ENCODE results near the gene TAF11L13. TPM values are rescaled to one million over a fixed set of nuclear protein-coding genes. Genes with fewer than 3 reads are reported as not detected.
"Not testable (repeated sequence)": the region's sequence is repeated elsewhere in the genome, so short reads cannot be mapped to it uniquely, and the experiment has no call there.

The TAF11L13 gene
- polyA plus RNA-seq, 3 donors from 2014 or later: not detected

DNA sequence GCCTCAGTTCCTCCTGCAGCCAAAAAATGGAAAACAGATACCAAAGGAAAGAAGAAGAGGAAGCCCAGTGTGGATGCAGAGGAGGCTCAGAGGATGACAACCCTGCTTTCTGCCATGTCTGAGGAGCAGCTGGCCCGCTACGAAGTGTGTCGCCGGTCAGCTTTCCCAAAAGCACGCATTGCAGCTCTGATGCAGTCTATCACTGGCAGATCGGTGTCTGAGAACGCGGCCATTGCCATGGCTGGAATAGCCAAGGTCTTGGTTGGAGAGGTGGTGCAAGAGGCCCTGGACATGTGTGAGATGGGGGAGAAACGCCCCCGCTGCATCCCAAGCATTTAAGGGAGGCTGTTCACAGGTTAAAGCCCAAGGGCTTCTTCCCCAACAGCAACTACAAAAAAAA, 17.3 kb downstream of the TAF11L13 start:
- DNase-seq; H3K4me3 Mint-ChIP-seq; H3K4me1 Mint-ChIP-seq; H3K27ac Mint-ChIP-seq; H3K36me3 Mint-ChIP-seq; H3K27me3 Mint-ChIP-seq (ENCODE audit: low read depth in 3 of 3): not testable (repeated sequence)
- peaks cover 15 to 53% (median 32%) of the 10 kb centered on the region in 6 donors for H3K9me3 Mint-ChIP-seq

DNA sequence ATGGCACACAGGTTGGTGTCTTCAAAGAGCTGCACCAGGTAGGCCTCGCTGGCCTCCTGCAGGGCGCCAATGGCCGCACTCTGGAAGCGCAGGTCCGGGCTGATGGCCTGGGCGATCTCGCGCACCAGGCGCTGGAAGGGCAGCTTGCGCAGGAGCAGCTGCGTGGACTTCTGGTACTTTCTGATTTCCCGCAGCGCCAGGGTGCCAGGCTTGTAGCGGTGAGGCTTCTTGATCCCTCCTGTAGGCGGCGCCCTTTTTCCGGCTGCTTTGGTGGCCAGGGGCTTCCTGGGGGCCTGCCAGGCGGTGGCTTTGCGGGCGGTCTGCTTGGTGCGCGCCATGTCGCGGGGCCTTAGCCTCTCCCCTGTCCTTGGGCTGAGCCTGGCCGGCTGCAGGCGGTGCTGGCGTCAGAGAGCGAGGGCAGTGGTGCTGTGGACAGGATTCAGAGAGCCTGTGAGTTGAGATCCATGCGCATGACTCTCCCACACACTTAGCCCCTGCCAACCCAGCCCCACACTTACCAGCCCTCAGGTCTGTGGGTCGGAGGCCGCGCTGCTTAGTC, 23.4 kb downstream of the TAF11L13 start:
- not testable (repeated sequence) for H3K4me1 Mint-ChIP-seq; H3K4me3 Mint-ChIP-seq; H3K36me3 Mint-ChIP-seq; H3K27me3 Mint-ChIP-seq (ENCODE audit: low read depth in 3 of 3); H3K27ac Mint-ChIP-seq; DNase-seq
- H3K9me3 Mint-ChIP-seq: peaks cover 13 to 47% (median 32%) of the 10 kb centered on the region in 6 donors

DNA sequence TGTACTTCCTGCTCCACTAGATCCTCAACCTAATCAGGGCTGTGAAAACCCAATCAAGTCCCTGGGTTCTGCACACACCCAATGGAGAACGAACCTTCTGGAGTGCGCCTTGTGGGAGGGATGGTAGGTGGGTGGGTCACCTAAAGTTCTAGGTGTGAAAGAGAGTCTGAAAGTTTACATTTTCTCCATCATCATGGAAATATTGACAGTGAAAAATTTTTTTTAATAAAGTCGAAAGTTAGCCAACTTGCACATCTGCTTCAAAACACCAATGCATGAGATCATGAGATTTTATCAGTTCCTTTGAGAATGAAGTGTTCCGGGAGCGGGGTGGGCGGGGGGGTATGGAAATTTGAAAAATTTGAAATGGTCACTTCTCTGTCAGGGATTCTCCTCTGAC, 24.0 kb downstream of the TAF11L13 start:
- H3K9me3 Mint-ChIP-seq: peaks cover 15 to 50% (median 31%) of the 10 kb centered on the region in 6 donors
- peaks cover 2 to 9% (median 3%) of the 10 kb centered on the region in 3 donors for H3K36me3 Mint-ChIP-seq
- no peak for DNase-seq
- H3K27me3 Mint-ChIP-seq (ENCODE audit: low read depth in 3 of 3): peaks cover 0 to 1% (median 0%) of the 10 kb centered on the region in 3 donors
- no peak overlapping the region for H3K4me3 Mint-ChIP-seq
- no peaks in the 10 kb centered on the region for H3K4me1 Mint-ChIP-seq
- no peak overlapping the region for H3K27ac Mint-ChIP-seq

DNA sequence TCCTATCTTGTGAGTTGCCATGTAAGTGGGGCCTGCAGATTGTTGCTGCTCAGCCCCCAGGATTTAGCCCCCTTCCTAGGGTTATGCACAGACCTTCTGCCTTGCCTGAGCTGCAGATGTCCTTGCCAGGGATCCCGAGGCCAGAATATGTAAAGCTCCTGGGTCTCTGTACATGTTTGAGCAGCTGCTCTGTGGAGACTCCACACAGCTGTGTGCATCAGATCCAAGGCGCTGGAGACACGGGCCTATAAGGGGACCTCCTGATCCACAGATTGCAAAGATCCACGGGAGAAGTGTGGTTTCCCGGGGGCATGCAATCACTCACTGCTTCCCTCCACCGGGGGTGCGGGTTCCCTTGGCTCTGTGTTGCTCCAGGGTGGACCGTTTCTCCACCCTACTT, 31.3 kb downstream of the TAF11L13 start:
- H3K27ac Mint-ChIP-seq: no peak overlapping the region
- H3K9me3 Mint-ChIP-seq: peaks cover 17 to 58% (median 42%) of the 10 kb centered on the region in 6 donors
- H3K4me3 Mint-ChIP-seq: no peak overlapping the region
- peaks cover 0 to 2% (median 2%) of the 10 kb centered on the region in 3 donors for H3K27me3 Mint-ChIP-seq (ENCODE audit: low read depth in 3 of 3)
- DNase-seq: no peak
- H3K36me3 Mint-ChIP-seq: peaks cover 0 to 3% (median 0%) of the 10 kb centered on the region in 3 donors
- no peaks in the 10 kb centered on the region for H3K4me1 Mint-ChIP-seq

GRCh38 chr5:17665836-17666235, 33.9 kb downstream of the TAF11L13 start:
- H3K27ac Mint-ChIP-seq: no peak overlapping the region
- peaks cover 13 to 61% (median 38%) of the 10 kb centered on the region in 6 donors for H3K9me3 Mint-ChIP-seq
- peaks cover 0 to 3% (median 0%) of the 10 kb centered on the region in 3 donors for H3K36me3 Mint-ChIP-seq
- no peaks in the 10 kb centered on the region for H3K4me1 Mint-ChIP-seq
- DNase-seq: no peak
- H3K4me3 Mint-ChIP-seq: no peak overlapping the region
- H3K27me3 Mint-ChIP-seq (ENCODE audit: low read depth in 3 of 3): peaks cover 0 to 2% (median 2%) of the 10 kb centered on the region in 3 donors

DNA sequence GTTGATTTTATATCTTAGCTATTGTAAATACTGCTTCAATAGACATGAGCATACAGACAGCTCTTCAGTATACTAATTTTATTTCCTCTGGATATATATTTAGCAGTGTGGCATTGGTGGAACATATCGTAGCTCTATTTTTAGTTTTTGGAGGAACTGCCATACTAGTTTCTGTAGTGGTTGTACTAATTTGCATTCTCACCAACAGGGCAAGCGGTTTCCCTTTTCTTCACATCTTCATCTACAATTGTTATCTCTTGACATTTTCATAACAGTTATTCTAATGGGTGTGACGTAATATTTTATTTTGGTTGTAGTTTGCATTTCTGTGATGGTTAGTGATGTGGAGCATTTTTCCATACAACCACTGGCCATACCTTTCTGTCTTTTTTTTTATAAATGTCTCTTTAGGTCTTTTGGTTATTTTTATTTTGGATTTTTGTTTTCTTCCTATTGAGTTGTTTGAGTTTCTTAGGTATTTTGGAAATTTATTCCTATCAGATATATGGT, 34.9 kb downstream of the TAF11L13 start:
- H3K27me3 Mint-ChIP-seq (ENCODE audit: low read depth in 3 of 3): peaks cover 0 to 2% (median under 1%) of the 10 kb centered on the region in 3 donors
- no peak for DNase-seq
- H3K27ac Mint-ChIP-seq: no peak overlapping the region
- no peaks in the 10 kb centered on the region for H3K4me1 Mint-ChIP-seq
- H3K9me3 Mint-ChIP-seq: peaks cover 13 to 63% (median 37%) of the 10 kb centered on the region in 6 donors
- peaks cover 0 to 3% (median 0%) of the 10 kb centered on the region in 3 donors for H3K36me3 Mint-ChIP-seq
- H3K4me3 Mint-ChIP-seq: no peak overlapping the region

- H3K9me3 Mint-ChIP-seq: peaks cover 12 to 62% (median 35%) of the 10 kb centered on the region in 6 donors
- peaks cover 0 to 3% (median 0%) of the 10 kb centered on the region in 3 donors for H3K36me3 Mint-ChIP-seq
- no peak for DNase-seq
- H3K27ac Mint-ChIP-seq: no peak overlapping the region
- no peaks in the 10 kb centered on the region for H3K27me3 Mint-ChIP-seq (ENCODE audit: low read depth in 3 of 3)
- H3K4me1 Mint-ChIP-seq: no peaks in the 10 kb centered on the region
- no peak overlapping the region for H3K4me3 Mint-ChIP-seq
Measured at GRCh38 chr5:17670353-17670752, 38.5 kb downstream of the TAF11L13 start.

- Mint-ChIP-seq H3K36me3 (no peaks in the 10 kb centered on the region), H3K9me3 (peaks cover 2 to 42% (median 10%) of the 10 kb centered on the region in 6 donors), H3K27me3 (ENCODE audit: low read depth in 3 of 3) (no peaks in the 10 kb centered on the region), H3K4me1 (no peaks in the 10 kb centered on the region), H3K27ac (no peak overlapping the region), H3K4me3 (no peak overlapping the region)
- no peak for DNase-seq
Measured at GRCh38 chr5:17678751-17679324, 47.0 kb downstream of the TAF11L13 start.

DNA sequence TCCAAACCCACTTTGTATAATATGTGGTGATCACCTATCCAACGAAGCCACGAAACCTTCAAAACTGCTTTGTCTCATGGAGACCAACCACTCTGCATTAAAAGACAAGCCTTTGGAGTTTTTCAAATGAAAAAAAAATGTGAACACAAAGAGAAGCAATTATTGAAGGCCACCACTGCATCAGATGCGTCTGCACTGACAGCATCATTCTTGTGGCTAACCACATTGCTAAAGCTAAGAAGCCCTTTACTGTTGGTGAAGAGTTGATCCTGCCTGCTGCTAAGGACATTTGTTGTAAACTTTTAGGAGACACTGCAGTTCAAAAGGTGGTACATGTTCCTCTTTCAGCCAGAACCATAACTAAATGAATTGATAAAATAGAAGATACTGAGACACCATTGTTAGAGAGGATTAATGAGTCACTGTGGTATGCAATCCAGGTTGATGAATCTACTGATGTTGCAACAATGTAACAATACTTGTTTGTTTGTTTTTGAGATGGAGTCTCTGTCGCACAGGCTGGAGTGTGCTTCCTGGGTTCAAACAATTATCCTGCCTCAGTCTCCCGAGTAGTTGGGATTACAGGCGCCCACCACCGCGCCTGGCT, 47.8 kb downstream of the TAF11L13 start:
- H3K27me3 Mint-ChIP-seq (ENCODE audit: low read depth in 3 of 3): no peaks in the 10 kb centered on the region
- H3K27ac Mint-ChIP-seq: no peak overlapping the region
- H3K4me1 Mint-ChIP-seq: no peaks in the 10 kb centered on the region
- no peaks in the 10 kb centered on the region for H3K36me3 Mint-ChIP-seq
- H3K4me3 Mint-ChIP-seq: no peak overlapping the region
- peaks cover 2 to 42% (median 10%) of the 10 kb centered on the region in 6 donors for H3K9me3 Mint-ChIP-seq
- DNase-seq: no peak

GRCh38 chr5:17680737-17681136, 48.8 kb downstream of the TAF11L13 start:
- Mint-ChIP-seq H3K4me3 (no peak overlapping the region), H3K4me1 (no peaks in the 10 kb centered on the region), H3K27ac (no peak overlapping the region), H3K9me3 (peaks cover 2 to 36% (median 10%) of the 10 kb centered on the region in 6 donors), H3K36me3 (no peaks in the 10 kb centered on the region), H3K27me3 (ENCODE audit: low read depth in 3 of 3) (no peaks in the 10 kb centered on the region)
- DNase-seq: no peak

Other genes starting within 250 kb of the TAF11L13 start
- gene TAF11L2, start 133.9 kb upstream of the TAF11L13 start, polyA plus RNA-seq: not detected
- gene TAF11L3, start 113.7 kb upstream of the TAF11L13 start, polyA plus RNA-seq: not detected
- not detected for gene TAF11L4, start 110.3 kb upstream of the TAF11L13 start, polyA plus RNA-seq
- not detected for gene TAF11L5, start 106.9 kb upstream of the TAF11L13 start, polyA plus RNA-seq
- not detected for gene TAF11L6, start 103.4 kb upstream of the TAF11L13 start, polyA plus RNA-seq
- gene TAF11L7, start 46.3 kb upstream of the TAF11L13 start, polyA plus RNA-seq: not detected
- gene TAF11L8, start 41.1 kb upstream of the TAF11L13 start, polyA plus RNA-seq: not detected
- not detected for gene TAF11L9, start 37.7 kb upstream of the TAF11L13 start, polyA plus RNA-seq
- gene TAF11L10, start 34.3 kb upstream of the TAF11L13 start, polyA plus RNA-seq: not detected
- gene TAF11L11, start 27.9 kb upstream of the TAF11L13 start, polyA plus RNA-seq: not detected
- not detected for gene TAF11L12, start 21.7 kb upstream of the TAF11L13 start, polyA plus RNA-seq
- not detected for gene TAF11L14, start 2.4 kb downstream of the TAF11L13 start, polyA plus RNA-seq